CD4-positive, CD25-positive, alpha-beta regulatory T cell (primary cell): ENCODE measurements around the gene MOB1B. TPM values are rescaled to one million over a fixed set of nuclear protein-coding genes. Genes with fewer than 3 reads are reported as not detected.
A peak's percentile ranks its signal among the peaks of the same experiment; 100 is the strongest.

Experiments used
- ATAC-seq, 2 donors: fragments of 150-1000 bp; cut with Tn5 transposase; one replicate each; pipeline ENCODE4 v1.10.0; 2021; ENCODE audit warnings: low read depth in 2 of 2, moderate number of reproducible peaks in 2 of 2, moderate library complexity in 1 of 2
- DNase-seq, 3 donors: peaks; one replicate each; pipeline versions ENCODE4 v3.0.0 to v3.0.0-alpha.2; 2012 to 2022; ENCODE audit warnings: mixed read lengths in 1 of 3
- H3K27ac ChIP-seq: one replicate; pipeline ENCODE4 v1.7.0; 2013; ENCODE audit warnings: mild to moderate bottlenecking, low read length; ENCODE audit not compliant: insufficient read depth, poor library complexity, severe bottlenecking
- H3K27me3 ChIP-seq: one replicate; pipeline ENCODE4 v1.7.0; 2013; ENCODE audit warnings: low read length; ENCODE audit not compliant: control insufficient read depth, insufficient read depth
- H3K36me3 ChIP-seq: one replicate; pipeline ENCODE4 v1.7.0; 2013; ENCODE audit warnings: mild to moderate bottlenecking, low read length, moderate library complexity; ENCODE audit not compliant: control insufficient read depth, insufficient read depth
- H3K4me1 ChIP-seq: 2 replicates; pipeline ENCODE4 v1.7.0; 2013; ENCODE audit warnings: mild to moderate bottlenecking, low read length; ENCODE audit not compliant: insufficient read depth, control insufficient read depth, poor library complexity, severe bottlenecking
- H3K4me3 ChIP-seq: one replicate; pipeline ENCODE4 v1.7.0; 2013; ENCODE audit warnings: low read depth, mild to moderate bottlenecking, low read length, moderate library complexity
- H3K9me3 ChIP-seq, 2 experiments: 1 replicate in 1 of 2; 2 replicates in 1 of 2; pipeline ENCODE4 v1.7.0; 2013; ENCODE audit warnings: low read length in 2 of 2, mild to moderate bottlenecking in 1 of 2, moderate library complexity in 1 of 2; ENCODE audit not compliant: control insufficient read depth in 2 of 2
- H3K27ac Mint-ChIP-seq, 3 donors: one replicate each; pipeline ENCODE4 v1.8.0; 2020 to 2022; ENCODE audit warnings: mild to moderate bottlenecking in 3 of 3, mixed read lengths in 3 of 3, moderate library complexity in 2 of 3
- H3K27me3 Mint-ChIP-seq: one replicate; pipeline ENCODE4 v1.8.0; 2022; ENCODE audit warnings: mild to moderate bottlenecking, mixed read lengths
- H3K36me3 Mint-ChIP-seq: one replicate; pipeline ENCODE4 v1.8.0; 2020; ENCODE audit warnings: mixed read lengths
- H3K4me1 Mint-ChIP-seq, 4 donors: one replicate each; pipeline ENCODE4 v1.8.0; 2020 to 2022; ENCODE audit warnings: mixed read lengths in 4 of 4, mild to moderate bottlenecking in 1 of 4
- H3K4me3 Mint-ChIP-seq, 4 donors: one replicate each; pipeline ENCODE4 v1.8.0; 2020 to 2022; ENCODE audit warnings: mild to moderate bottlenecking in 4 of 4, mixed read lengths in 4 of 4, moderate library complexity in 3 of 4
- H3K9me3 Mint-ChIP-seq, 7 donors: one replicate each; pipeline ENCODE4 v1.8.0; 2020 to 2022; ENCODE audit warnings: mixed read lengths in 7 of 7, mild to moderate bottlenecking in 3 of 7, moderate library complexity in 2 of 7
- polyA plus RNA-seq, 4 donors: library from polyadenylated mRNA; unstranded; fragments of 300-500 nt; fragmentation: Illumina TruSeq; gene quantifications; one replicate each; pipeline ENCODE4 v1.2.3, GENCODE V29; 2021
- total RNA-seq: library from RNA; stranded (reverse); gene quantifications from one replicate; pipeline ENCODE4 v1.2.3, GENCODE V29; 2022

Gene MOB1B
- total and polyA plus RNA-seq, 5 donors from 2014 or later, result 0.96 to 17.7 (median 1.3) TPM

GRCh38 chr4:70930530-70931256 lies 28.5 kb downstream of the MOB1B start:
- no peak overlapping the region for H3K4me3 ChIP-seq
- H3K4me3 Mint-ChIP-seq, result no peak overlapping the region
- H3K9me3 Mint-ChIP-seq, result peaks cover 0 to 3% (median 0%) of the 10 kb centered on the region in 7 donors
- DNase-seq, result no peak
- no peak overlapping the region for H3K27ac ChIP-seq
- no peaks in the 10 kb centered on the region for H3K27me3 Mint-ChIP-seq
- H3K36me3 Mint-ChIP-seq, result no peaks in the 10 kb centered on the region
- no peaks in the 10 kb centered on the region for H3K36me3 ChIP-seq
- peak overlapping the region in 2 of 3 donors; percentile 5 to 35 for H3K27ac Mint-ChIP-seq
- peaks cover 17 to 33% (median 23%) of the 10 kb centered on the region in 4 donors for H3K4me1 Mint-ChIP-seq
- ATAC-seq, result no peak
- H3K4me1 ChIP-seq, result peaks cover 15% of the 10 kb centered on the region
- H3K9me3 ChIP-seq, result no peaks in the 10 kb centered on the region
- H3K27me3 ChIP-seq, result no peaks in the 10 kb centered on the region

- no peaks in the 10 kb centered on the region for H3K27me3 ChIP-seq
- no peaks in the 10 kb centered on the region for H3K9me3 ChIP-seq
- Mint-ChIP-seq H3K9me3 (peaks cover 0 to 3% (median 0%) of the 10 kb centered on the region in 7 donors), H3K27ac (peak overlapping the region in 1 of 3 donors; percentile 35), H3K36me3 (no peaks in the 10 kb centered on the region), H3K4me1 (peaks cover 14 to 31% (median 21%) of the 10 kb centered on the region in 4 donors), H3K4me3 (no peak overlapping the region), H3K27me3 (no peaks in the 10 kb centered on the region)
- H3K36me3 ChIP-seq, result no peaks in the 10 kb centered on the region
- ATAC-seq (no peak), DNase-seq (no peak)
- peaks cover 10% of the 10 kb centered on the region for H3K4me1 ChIP-seq
- no peak overlapping the region for H3K27ac ChIP-seq
- no peak overlapping the region for H3K4me3 ChIP-seq
Measured at GRCh38 chr4:70931347-70931746, 29.2 kb downstream of the MOB1B start.

GRCh38 chr4:70932984-70933383 lies 30.8 kb downstream of the MOB1B start:
- DNase-seq (no peak), ATAC-seq (no peak)
- peaks cover 0 to 3% (median 0%) of the 10 kb centered on the region in 7 donors for H3K9me3 Mint-ChIP-seq
- no peak overlapping the region for H3K4me3 Mint-ChIP-seq
- Histone ChIP-seq H3K27me3 (no peaks in the 10 kb centered on the region), H3K4me1 (no peaks in the 10 kb centered on the region), H3K4me3 (no peak overlapping the region), H3K27ac (no peak overlapping the region), H3K36me3 (no peaks in the 10 kb centered on the region), H3K9me3 (no peaks in the 10 kb centered on the region)
- H3K36me3 Mint-ChIP-seq, result no peaks in the 10 kb centered on the region
- no peak overlapping the region for H3K27ac Mint-ChIP-seq
- no peaks in the 10 kb centered on the region for H3K27me3 Mint-ChIP-seq
- H3K4me1 Mint-ChIP-seq, result peaks cover 9 to 28% (median 19%) of the 10 kb centered on the region in 4 donors

- no peak overlapping the region for H3K4me3 ChIP-seq
- Mint-ChIP-seq H3K4me1 (peaks cover 12 to 24% (median 17%) of the 10 kb centered on the region in 4 donors), H3K27ac (no peak overlapping the region), H3K27me3 (no peaks in the 10 kb centered on the region), H3K9me3 (peaks cover 0 to 3% (median 0%) of the 10 kb centered on the region in 7 donors), H3K36me3 (no peaks in the 10 kb centered on the region), H3K4me3 (no peak overlapping the region)
- DNase-seq (no peak), ATAC-seq (no peak)
- H3K9me3 ChIP-seq, result no peaks in the 10 kb centered on the region
- no peaks in the 10 kb centered on the region for H3K4me1 ChIP-seq
- H3K27me3 ChIP-seq, result no peaks in the 10 kb centered on the region
- H3K27ac ChIP-seq, result no peak overlapping the region
- H3K36me3 ChIP-seq, result no peaks in the 10 kb centered on the region
Measured at GRCh38 chr4:70935038-70935695, 33.0 kb downstream of the MOB1B start.

- H3K4me1 Mint-ChIP-seq, result peaks cover 8 to 18% (median 13%) of the 10 kb centered on the region in 4 donors
- Histone ChIP-seq H3K27ac (no peak overlapping the region), H3K4me3 (no peak overlapping the region), H3K36me3 (no peaks in the 10 kb centered on the region), H3K27me3 (no peaks in the 10 kb centered on the region), H3K4me1 (no peaks in the 10 kb centered on the region), H3K9me3 (no peaks in the 10 kb centered on the region)
- DNase-seq (peak in 1 of 3 donors; percentile 48), ATAC-seq (no peak)
- no peaks in the 10 kb centered on the region for H3K36me3 Mint-ChIP-seq
- H3K27me3 Mint-ChIP-seq, result no peaks in the 10 kb centered on the region
- H3K27ac Mint-ChIP-seq, result no peak overlapping the region
- H3K9me3 Mint-ChIP-seq, result peaks cover 0 to 3% (median 0%) of the 10 kb centered on the region in 7 donors
- peak overlapping the region in 1 of 4 donors; percentile 6 for H3K4me3 Mint-ChIP-seq
Measured at GRCh38 chr4:70936200-70936787, 34.1 kb downstream of the MOB1B start.

GRCh38 chr4:70938086-70938485 lies 35.9 kb downstream of the MOB1B start:
- ATAC-seq (no peak), DNase-seq (no peak)
- no peaks in the 10 kb centered on the region for H3K9me3 ChIP-seq
- Mint-ChIP-seq H3K4me3 (no peak overlapping the region), H3K36me3 (no peaks in the 10 kb centered on the region), H3K27ac (no peak overlapping the region), H3K9me3 (peaks cover 0 to 1% (median 0%) of the 10 kb centered on the region in 7 donors), H3K27me3 (no peaks in the 10 kb centered on the region), H3K4me1 (peaks cover 9 to 18% (median 10%) of the 10 kb centered on the region in 4 donors)
- H3K27me3 ChIP-seq, result no peaks in the 10 kb centered on the region
- H3K4me3 ChIP-seq, result no peak overlapping the region
- H3K4me1 ChIP-seq, result no peaks in the 10 kb centered on the region
- H3K27ac ChIP-seq, result no peak overlapping the region
- no peaks in the 10 kb centered on the region for H3K36me3 ChIP-seq

- Histone ChIP-seq H3K4me1 (no peaks in the 10 kb centered on the region), H3K27ac (no peak overlapping the region), H3K27me3 (no peaks in the 10 kb centered on the region), H3K4me3 (no peak overlapping the region), H3K36me3 (no peaks in the 10 kb centered on the region), H3K9me3 (no peaks in the 10 kb centered on the region)
- Mint-ChIP-seq H3K27ac (no peak overlapping the region), H3K4me3 (peak overlapping the region in 1 of 4 donors; percentile 4), H3K9me3 (peaks cover 0 to 3% (median 0%) of the 10 kb centered on the region in 7 donors), H3K4me1 (peaks cover 12 to 18% (median 15%) of the 10 kb centered on the region in 4 donors), H3K27me3 (no peaks in the 10 kb centered on the region), H3K36me3 (peaks cover 4% of the 10 kb centered on the region)
- DNase-seq, result no peak
- ATAC-seq, result no peak
Measured at GRCh38 chr4:70940134-70940533, 38.0 kb downstream of the MOB1B start.
